Measurements from ENCODE around the gene SLC30A4.

Gene SLC30A4

GRCh38 chr15:45522328-45523165 lies at the start of gene SLC30A4:
Gene SLC30A4 (minus strand): TSS chr15:45522755. CDS start chr15:45522354, 401 bp downstream.
- Mint-ChIP-seq H3K4me1 (ENCODE audit: low read depth) (peaks cover 68% of the 10 kb centered on the region), H3K36me3 (ENCODE audit: low read depth) (peaks cover 41% of the 10 kb centered on the region), H3K27ac (peak within 1 kb of the TSS; percentile 83), H3K4me3 (peak within 1 kb of the TSS; percentile 87), H3K27me3 (peaks cover 46% of the 10 kb centered on the region), H3K9me3 (peaks cover 9% of the 10 kb centered on the region)
- intact Hi-C loops (cut with micrococcal nuclease): loop anchor here (1.0 to 5.0 kb wide), 2 partner anchors 35 to 64 kb away; no protein-coding TSS in a partner anchor

GRCh38 chr15:45555934-45556608 lies 33.5 kb upstream of the SLC30A4 start:
- no peaks in the 10 kb centered on the region for H3K36me3 Mint-ChIP-seq (ENCODE audit: low read depth)
- intact Hi-C loops (cut with micrococcal nuclease): loop anchor here (5.0 kb wide), 1 partner anchor 34 kb away; the partner anchor contains the start of gene SLC30A4

GRCh38 chr15:45551676-45552075 lies 29.1 kb upstream of the SLC30A4 start:
- Mint-ChIP-seq H3K4me3 (no peak overlapping the region), H3K27ac (no peak overlapping the region), H3K36me3 (ENCODE audit: low read depth) (no peaks in the 10 kb centered on the region), H3K4me1 (ENCODE audit: low read depth) (peaks cover 34% of the 10 kb centered on the region), H3K27me3 (peaks cover 38% of the 10 kb centered on the region), H3K9me3 (peaks cover 8% of the 10 kb centered on the region)
- intact Hi-C loops (cut with micrococcal nuclease): no loop called here

More at GRCh38 chr15:45555934-45556608, 33.5 kb upstream of the SLC30A4 start:
- H3K9me3 Mint-ChIP-seq: no peaks in the 10 kb centered on the region
- H3K4me3 Mint-ChIP-seq: no peak overlapping the region
- H3K27ac Mint-ChIP-seq: peak overlapping the region; percentile 52
- H3K27me3 Mint-ChIP-seq: peaks cover 47% of the 10 kb centered on the region
- peaks cover 41% of the 10 kb centered on the region for H3K4me1 Mint-ChIP-seq (ENCODE audit: low read depth)

GRCh38 chr15:45550436-45550835 lies 27.9 kb upstream of the SLC30A4 start:
- intact Hi-C loops (cut with micrococcal nuclease): no loop called here
- no peak overlapping the region for H3K27ac Mint-ChIP-seq

GRCh38 chr15:45549541-45550220 lies 27.1 kb upstream of the SLC30A4 start:
- intact Hi-C loops (cut with micrococcal nuclease): no loop called here
- peaks cover 42% of the 10 kb centered on the region for H3K27me3 Mint-ChIP-seq
- peaks cover 8% of the 10 kb centered on the region for H3K9me3 Mint-ChIP-seq
- H3K27ac Mint-ChIP-seq: no peak overlapping the region
- peaks cover 18% of the 10 kb centered on the region for H3K4me1 Mint-ChIP-seq (ENCODE audit: low read depth)
- H3K36me3 Mint-ChIP-seq (ENCODE audit: low read depth): no peaks in the 10 kb centered on the region
- H3K4me3 Mint-ChIP-seq: no peak overlapping the region

More at GRCh38 chr15:45550436-45550835, 27.9 kb upstream of the SLC30A4 start:
- peaks cover 22% of the 10 kb centered on the region for H3K4me1 Mint-ChIP-seq (ENCODE audit: low read depth)
- H3K4me3 Mint-ChIP-seq: no peak overlapping the region
- peaks cover 42% of the 10 kb centered on the region for H3K27me3 Mint-ChIP-seq
- peaks cover 8% of the 10 kb centered on the region for H3K9me3 Mint-ChIP-seq
- H3K36me3 Mint-ChIP-seq (ENCODE audit: low read depth): no peaks in the 10 kb centered on the region

- Mint-ChIP-seq H3K4me1 (ENCODE audit: low read depth) (peaks cover 12% of the 10 kb centered on the region), H3K9me3 (peaks cover 8% of the 10 kb centered on the region), H3K36me3 (ENCODE audit: low read depth) (no peaks in the 10 kb centered on the region), H3K27me3 (peaks cover 36% of the 10 kb centered on the region), H3K27ac (no peak overlapping the region), H3K4me3 (no peak overlapping the region)
- intact Hi-C loops (cut with micrococcal nuclease): no loop called here
These were observed 26.4 kb upstream of the SLC30A4 start for GRCh38 chr15:45548753-45549520.

- H3K9me3 Mint-ChIP-seq: peaks cover 8% of the 10 kb centered on the region
- intact Hi-C loops (cut with micrococcal nuclease): no loop called here
- H3K27me3 Mint-ChIP-seq: peaks cover 25% of the 10 kb centered on the region
- peak overlapping the region; percentile 9 for H3K27ac Mint-ChIP-seq
- H3K36me3 Mint-ChIP-seq (ENCODE audit: low read depth): no peaks in the 10 kb centered on the region
- no peak overlapping the region for H3K4me3 Mint-ChIP-seq
- H3K4me1 Mint-ChIP-seq (ENCODE audit: low read depth): peaks cover 17% of the 10 kb centered on the region
These were observed 24.2 kb upstream of the SLC30A4 start for GRCh38 chr15:45546789-45547188.

GRCh38 chr15:45544266-45545023 lies 21.9 kb upstream of the SLC30A4 start:
- Mint-ChIP-seq H3K27ac (no peak overlapping the region), H3K4me3 (no peak overlapping the region), H3K4me1 (ENCODE audit: low read depth) (peaks cover 36% of the 10 kb centered on the region), H3K36me3 (ENCODE audit: low read depth) (no peaks in the 10 kb centered on the region), H3K9me3 (peaks cover 8% of the 10 kb centered on the region), H3K27me3 (peaks cover 18% of the 10 kb centered on the region)
- intact Hi-C loops (cut with micrococcal nuclease): no loop called here

GRCh38 chr15:45543051-45543450 lies 20.5 kb upstream of the SLC30A4 start:
- no peaks in the 10 kb centered on the region for H3K9me3 Mint-ChIP-seq
- H3K27me3 Mint-ChIP-seq: peaks cover 11% of the 10 kb centered on the region
- H3K4me3 Mint-ChIP-seq: no peak overlapping the region
- no peak overlapping the region for H3K27ac Mint-ChIP-seq
- no peaks in the 10 kb centered on the region for H3K36me3 Mint-ChIP-seq (ENCODE audit: low read depth)
- H3K4me1 Mint-ChIP-seq (ENCODE audit: low read depth): peaks cover 33% of the 10 kb centered on the region
- intact Hi-C loops (cut with micrococcal nuclease): no loop called here

- Mint-ChIP-seq H3K4me3 (no peak overlapping the region), H3K27ac (peak overlapping the region; percentile 15), H3K36me3 (ENCODE audit: low read depth) (no peaks in the 10 kb centered on the region), H3K9me3 (no peaks in the 10 kb centered on the region), H3K27me3 (peaks cover 5% of the 10 kb centered on the region), H3K4me1 (ENCODE audit: low read depth) (peaks cover 33% of the 10 kb centered on the region)
- intact Hi-C loops (cut with micrococcal nuclease): no loop called here
These were observed 18.0 kb upstream of the SLC30A4 start for GRCh38 chr15:45540531-45540930.

GRCh38 chr15:45539680-45540079 lies 17.1 kb upstream of the SLC30A4 start:
- Mint-ChIP-seq H3K27me3 (peaks cover 6% of the 10 kb centered on the region), H3K4me3 (no peak overlapping the region), H3K9me3 (no peaks in the 10 kb centered on the region), H3K4me1 (ENCODE audit: low read depth) (peaks cover 33% of the 10 kb centered on the region), H3K27ac (no peak overlapping the region), H3K36me3 (ENCODE audit: low read depth) (no peaks in the 10 kb centered on the region)
- intact Hi-C loops (cut with micrococcal nuclease): no loop called here

- no peak overlapping the region for H3K27ac Mint-ChIP-seq
- no peak overlapping the region for H3K4me3 Mint-ChIP-seq
- peaks cover 24% of the 10 kb centered on the region for H3K4me1 Mint-ChIP-seq (ENCODE audit: low read depth)
- intact Hi-C loops (cut with micrococcal nuclease): no loop called here
- H3K27me3 Mint-ChIP-seq: peaks cover 22% of the 10 kb centered on the region
- no peaks in the 10 kb centered on the region for H3K36me3 Mint-ChIP-seq (ENCODE audit: low read depth)
- H3K9me3 Mint-ChIP-seq: no peaks in the 10 kb centered on the region
These were observed 14.4 kb upstream of the SLC30A4 start for GRCh38 chr15:45536934-45537333.

All from dendritic cell treated with granulocyte-macrophage colony-stimulating factor and Interleukin-4, amounts not matched to agents 40 ng/mL and 50 ng/mL, for 4 days (primary cell).